Endothelial cell of umbilical vein (primary cell): ENCODE data around the gene VRK1.

Experiments used
- CTCF ChIP-seq, 2 donors: IDR thresholded peaks; 1 replicate in 1 of 2; 2 replicates in 1 of 2; pipeline ENCODE4 v1.5.1; 2011; ENCODE audit warnings: low read length in 2 of 2, mild to moderate bottlenecking in 2 of 2, moderate library complexity in 2 of 2, control low read depth in 1 of 2, inconsistent platforms in 1 of 2, low read depth in 1 of 2; ENCODE audit not compliant: insufficient read depth in 1 of 2; ENCODE audit errors: extremely low read depth in 1 of 2
- EZH2 ChIP-seq: IDR thresholded peaks from 2 replicates; pipeline ENCODE4 v1.6.1; 2012; ENCODE audit warnings: borderline replicate concordance, low read depth, mild to moderate bottlenecking, moderate library complexity, low read length, inconsistent platforms; ENCODE audit not compliant: severe bottlenecking
- JUN ChIP-seq: IDR thresholded peaks from 2 replicates; pipeline ENCODE4 v1.6.1; 2011; ENCODE audit warnings: borderline replicate concordance, low read depth; ENCODE audit not compliant: insufficient read length, insufficient read depth
- MAX ChIP-seq: IDR thresholded peaks from 2 replicates; pipeline ENCODE4 v1.6.1; 2011; ENCODE audit not compliant: insufficient read depth, insufficient read length
- POLR2A ChIP-seq: IDR thresholded peaks from 2 replicates; pipeline ENCODE4 v1.6.1; 2012; ENCODE audit warnings: low read depth, mild to moderate bottlenecking, control low read depth, low read length
- POLR2AphosphoS5 ChIP-seq: IDR thresholded peaks from 2 replicates; pipeline ENCODE4 v1.6.1; 2012; ENCODE audit warnings: low read depth, mild to moderate bottlenecking, control low read depth, low read length, moderate library complexity; ENCODE audit not compliant: insufficient read depth

- TF ChIP-seq CTCF (IDR thresholded peaks at IDR 0.05; ENCODE audit: extremely low read depth in 1 of 2, insufficient read depth in 1 of 2, low read depth in 1 of 2, low read length in 2 of 2) = no peak
- no peak for TF ChIP-seq POLR2A
- no peak for TF ChIP-seq EZH2
- no peak for TF ChIP-seq POLR2AphosphoS5
- no peak for TF ChIP-seq MAX
- no peak for TF ChIP-seq JUN
Observed at GRCh38 chr14:96829791-96830190, 32.6 kb downstream of the VRK1 start.
